Ishikawa (cell line): ENCODE data around the gene UGGT1.

Source experiments
- EP300 ChIP-seq: IDR thresholded peaks from 2 replicates; pipeline ENCODE4 v1.6.1; 2012; ENCODE audit warnings: borderline replicate concordance
- TEAD4 ChIP-seq: IDR thresholded peaks from 2 replicates; pipeline ENCODE4 v1.6.1; 2012

GRCh38 chr2:128180031-128180430, 89.0 kb downstream of the UGGT1 start:
- no peak for TF ChIP-seq EP300
- TF ChIP-seq TEAD4: no peak
